ENCODE results near the gene IDH1. TPM values are rescaled to one million over a fixed set of nuclear protein-coding genes. Genes with fewer than 3 reads are reported as not detected.
"Not testable (repeated sequence)": the region's sequence is repeated elsewhere in the genome, so short reads cannot be mapped to it uniquely, and the experiment has no call there.

The IDH1 gene
- total RNA-seq, 2 donors from 2014 or later, result 40.9 to 41.0 TPM

DNA sequence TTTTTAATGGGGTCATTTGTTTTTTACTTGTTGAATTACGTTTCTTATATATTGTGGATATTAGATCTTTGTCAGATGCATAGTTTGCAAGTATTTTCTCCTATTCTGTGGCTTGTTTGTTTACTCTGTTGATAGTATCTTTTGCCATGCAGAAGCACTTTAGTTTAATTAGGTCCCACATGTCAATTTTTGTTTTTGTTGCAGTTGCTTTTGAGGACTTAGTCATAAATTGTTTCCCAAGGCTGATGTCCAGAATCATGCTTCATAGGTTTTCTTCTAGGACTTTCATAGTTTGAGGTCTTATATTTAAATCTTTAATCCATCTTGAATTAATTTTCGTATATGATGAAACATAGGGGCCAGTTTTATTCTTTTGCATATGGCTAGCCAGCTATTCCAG is 24.4 kb upstream of the IDH1 start:
- no peak for TF ChIP-seq CTCF (IDR thresholded peaks at IDR 0.05)
- Histone ChIP-seq H3K36me3 (peaks cover 34% of the 10 kb centered on the region), H3K27me3 (replicated peaks; ENCODE audit: insufficient read depth) (no peaks in the 10 kb centered on the region), H3K27ac (no peak overlapping the region), H3K4me1 (ENCODE audit: control insufficient read depth in 1 of 2, low read depth in 2 of 2) (no peaks in the 10 kb centered on the region), H3K9me3 (no peaks in the 10 kb centered on the region), H3K4me3 (no peak overlapping the region)
- ATAC-seq (ENCODE audit: insufficient number of reproducible peaks, low FRiP score, low read depth) (no peak), DNase-seq (ENCODE audit: low spot score) (no peak)

- DNase-seq (ENCODE audit: low spot score) (no peak), ATAC-seq (ENCODE audit: insufficient number of reproducible peaks, low FRiP score, low read depth) (no peak)
- H3K9me3 ChIP-seq, result no peaks in the 10 kb centered on the region
- TF ChIP-seq CTCF (IDR thresholded peaks at IDR 0.05), result no peak
- no peak overlapping the region for H3K4me3 ChIP-seq
- H3K27me3 ChIP-seq (replicated peaks; ENCODE audit: insufficient read depth), result no peaks in the 10 kb centered on the region
- no peaks in the 10 kb centered on the region for H3K4me1 ChIP-seq (ENCODE audit: control insufficient read depth in 1 of 2, low read depth in 2 of 2)
- peaks cover 38% of the 10 kb centered on the region for H3K36me3 ChIP-seq
- no peak overlapping the region for H3K27ac ChIP-seq
These were observed 23.7 kb upstream of the IDH1 start for GRCh38 chr2:208278549-208278948.

GRCh38 chr2:208274748-208275147 is 19.9 kb upstream of the IDH1 start:
- H3K4me3 ChIP-seq, result no peak overlapping the region
- ATAC-seq (ENCODE audit: insufficient number of reproducible peaks, low FRiP score, low read depth) (no peak), DNase-seq (ENCODE audit: low spot score) (no peak)
- peaks cover 34% of the 10 kb centered on the region for H3K36me3 ChIP-seq
- no peak for TF ChIP-seq CTCF (IDR thresholded peaks at IDR 0.05)
- no peaks in the 10 kb centered on the region for H3K4me1 ChIP-seq (ENCODE audit: control insufficient read depth in 1 of 2, low read depth in 2 of 2)
- H3K27me3 ChIP-seq (replicated peaks; ENCODE audit: insufficient read depth), result no peaks in the 10 kb centered on the region
- H3K9me3 ChIP-seq, result no peaks in the 10 kb centered on the region
- no peak overlapping the region for H3K27ac ChIP-seq

DNA sequence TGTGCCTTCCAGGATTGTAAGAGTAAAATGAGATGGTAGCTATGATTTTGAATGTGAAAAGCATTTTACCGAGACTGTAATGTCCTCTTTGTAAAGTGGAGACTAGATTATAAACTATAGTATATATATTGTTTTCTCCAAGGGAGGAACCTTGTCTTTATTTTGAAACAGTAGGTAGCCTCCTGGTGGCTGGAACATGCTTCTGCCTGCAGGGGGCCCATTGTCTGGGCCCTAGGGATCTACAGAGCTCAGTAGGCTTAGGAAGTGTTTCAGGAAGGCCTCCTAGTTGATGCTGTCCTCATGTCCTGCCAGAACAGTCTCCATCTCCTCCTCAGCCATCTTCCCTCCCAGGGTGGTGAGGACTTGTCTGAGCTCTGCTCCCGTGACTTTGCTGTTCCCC is 14.2 kb upstream of the IDH1 start:
- Histone ChIP-seq H3K4me1 (ENCODE audit: control insufficient read depth in 1 of 2, low read depth in 2 of 2) (peaks cover 24 to 30% of the 10 kb centered on the region in 2 donors), H3K4me3 (no peak overlapping the region), H3K27me3 (replicated peaks; ENCODE audit: insufficient read depth) (no peaks in the 10 kb centered on the region), H3K36me3 (peaks cover 11% of the 10 kb centered on the region), H3K27ac (no peak overlapping the region), H3K9me3 (no peaks in the 10 kb centered on the region)
- TF ChIP-seq CTCF (IDR thresholded peaks at IDR 0.05), result no peak
- DNase-seq (ENCODE audit: low spot score), result no peak
- no peak for ATAC-seq (ENCODE audit: insufficient number of reproducible peaks, low FRiP score, low read depth)

DNA sequence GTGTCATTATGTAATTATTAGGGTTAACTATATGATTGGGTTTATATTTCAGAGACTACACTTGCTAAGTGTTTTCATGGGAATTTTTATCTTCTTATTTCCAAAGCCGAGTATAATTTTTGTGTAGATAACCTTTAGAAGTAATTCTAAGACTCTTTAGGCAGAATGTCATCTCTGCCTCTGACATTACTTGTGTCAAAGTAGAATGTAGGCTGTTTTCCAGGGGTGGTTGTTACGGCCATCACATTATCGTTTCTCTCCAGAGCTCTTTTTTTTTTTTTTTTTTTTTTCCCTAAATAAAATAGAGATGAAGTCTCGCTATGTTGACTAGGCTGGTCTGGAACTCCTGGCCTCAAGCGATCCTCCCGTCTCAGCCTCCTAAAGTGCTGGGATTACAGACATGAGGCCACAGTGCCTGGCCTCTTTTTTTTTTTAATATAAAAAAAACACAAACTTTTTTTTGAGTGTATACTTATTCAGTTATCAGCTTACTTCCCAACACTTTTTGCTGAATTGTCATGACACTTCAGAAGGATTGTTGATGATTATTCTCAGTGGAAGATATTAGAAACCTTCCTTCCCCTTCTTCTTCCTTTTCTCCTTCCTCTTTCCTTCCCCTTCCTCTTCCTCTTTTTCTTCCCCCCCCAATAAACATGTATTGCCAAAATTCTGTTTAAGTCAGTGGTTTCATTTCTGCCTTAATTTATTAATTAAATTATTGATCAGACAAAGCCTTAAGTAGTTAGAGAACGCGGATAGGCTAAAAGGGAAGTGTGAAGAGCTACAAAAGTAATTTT is 13.5 kb upstream of the IDH1 start:
- Histone ChIP-seq H3K4me1 (ENCODE audit: control insufficient read depth in 1 of 2, low read depth in 2 of 2) (peaks cover 24 to 30% of the 10 kb centered on the region in 2 donors), H3K36me3 (peaks cover 5% of the 10 kb centered on the region), H3K9me3 (no peaks in the 10 kb centered on the region), H3K4me3 (no peak overlapping the region), H3K27me3 (replicated peaks; ENCODE audit: insufficient read depth) (no peaks in the 10 kb centered on the region), H3K27ac (no peak overlapping the region)
- ATAC-seq (ENCODE audit: insufficient number of reproducible peaks, low FRiP score, low read depth) (no peak), DNase-seq (ENCODE audit: low spot score) (no peak)
- TF ChIP-seq CTCF (IDR thresholded peaks at IDR 0.05), result no peak

DNA sequence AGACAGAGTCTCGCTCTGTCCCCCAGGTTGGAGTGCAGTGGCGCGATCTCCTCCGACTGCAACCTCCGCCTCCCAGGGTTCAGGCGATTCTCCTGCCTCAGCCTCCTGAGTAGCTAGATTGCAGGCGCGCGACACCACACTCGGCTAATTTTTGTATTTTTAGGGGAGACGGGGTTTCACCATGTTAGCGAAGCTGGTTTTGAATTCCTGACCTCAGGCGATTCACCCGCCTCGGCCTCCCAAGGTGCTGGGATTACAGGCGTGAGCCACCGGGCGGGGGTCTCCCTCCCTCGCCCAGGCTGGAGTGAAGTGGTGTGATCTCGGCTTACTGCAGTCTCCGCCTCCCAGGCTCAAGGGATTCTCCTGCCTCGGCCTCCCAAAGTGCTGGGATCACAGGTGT is 12.7 kb upstream of the IDH1 start:
- DNase-seq (ENCODE audit: low spot score); H3K36me3 ChIP-seq; ATAC-seq (ENCODE audit: insufficient number of reproducible peaks, low FRiP score, low read depth); H3K27me3 ChIP-seq (replicated peaks; ENCODE audit: insufficient read depth); H3K9me3 ChIP-seq; H3K27ac ChIP-seq: not testable (repeated sequence)
- Histone ChIP-seq H3K4me3 (peak overlapping the region; percentile 96), H3K4me1 (ENCODE audit: control insufficient read depth in 1 of 2, low read depth in 2 of 2) (peaks cover 24 to 30% of the 10 kb centered on the region in 2 donors)

Data from thoracic aorta (tissue), 2 donors.